Activated CD4-positive, alpha-beta T cell treated with anti-CD3 and anti-CD28 coated beads, Interleukin-2, amount 50 U/mL, for 48 hours (primary cell): ENCODE measurements around the gene MTHFD1L.
A peak's percentile ranks its signal among the peaks of the same experiment; 100 is the strongest.

Experiments used
- DNase-seq, 2 experiments: peaks; one replicate each; pipeline ENCODE4 v3.0.0-alpha.2; 2020

The MTHFD1L gene

GRCh38 chr6:150937132-150937906 lies 71.8 kb downstream of the MTHFD1L start:
- DNase-seq: no peak

- DNase-seq: no peak
These were observed 73.9 kb downstream of the MTHFD1L start for GRCh38 chr6:150939399-150939798.

GRCh38 chr6:150940941-150941340 lies 75.4 kb downstream of the MTHFD1L start:
- no peak for DNase-seq

GRCh38 chr6:150949526-150949925 lies 84.0 kb downstream of the MTHFD1L start:
- no peak for DNase-seq

DNA sequence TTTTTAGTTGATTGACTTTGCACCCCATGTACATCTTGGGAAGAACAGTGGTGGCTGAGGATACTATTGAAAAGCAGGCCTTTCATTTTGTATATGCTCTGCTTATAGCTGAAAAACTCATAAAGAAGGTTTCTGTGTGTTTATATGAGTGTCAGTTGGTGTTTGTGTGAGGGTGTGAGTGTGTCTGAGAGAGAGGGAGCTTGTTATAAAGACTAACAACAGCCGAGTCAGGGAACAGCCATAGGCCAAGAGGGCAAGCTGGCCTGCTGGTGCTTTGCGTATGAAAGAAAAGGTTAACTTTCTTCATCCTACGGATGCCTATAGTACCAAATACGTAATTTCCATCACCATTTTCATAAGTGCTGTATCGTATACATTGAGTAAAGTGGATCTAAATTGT lies 88.3 kb downstream of the MTHFD1L start:
- DNase-seq: no peak

DNA sequence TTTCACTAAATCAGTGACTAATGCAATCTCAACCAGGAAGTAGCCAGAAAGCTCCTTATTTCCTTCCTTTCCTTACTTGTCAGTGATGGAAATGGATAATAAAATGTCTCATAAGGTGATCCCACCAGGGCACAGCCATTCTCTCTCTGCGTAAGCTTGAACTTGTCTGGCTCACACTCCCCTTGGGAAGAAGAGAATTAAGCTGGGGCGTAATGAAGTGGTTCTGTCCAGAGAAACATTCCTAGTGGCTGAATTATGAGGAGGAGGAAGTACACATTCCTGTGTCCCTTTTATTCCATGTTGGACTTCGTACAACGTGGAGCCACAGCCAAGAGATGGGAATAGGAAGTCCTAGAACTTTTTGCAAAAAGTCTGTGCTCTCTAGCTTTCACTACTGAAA lies 93.7 kb downstream of the MTHFD1L start:
- DNase-seq: no peak

GRCh38 chr6:150962436-150962835 lies 96.9 kb downstream of the MTHFD1L start:
- DNase-seq: no peak

GRCh38 chr6:150964765-150965164 lies 99.3 kb downstream of the MTHFD1L start:
- DNase-seq: no peak

DNA sequence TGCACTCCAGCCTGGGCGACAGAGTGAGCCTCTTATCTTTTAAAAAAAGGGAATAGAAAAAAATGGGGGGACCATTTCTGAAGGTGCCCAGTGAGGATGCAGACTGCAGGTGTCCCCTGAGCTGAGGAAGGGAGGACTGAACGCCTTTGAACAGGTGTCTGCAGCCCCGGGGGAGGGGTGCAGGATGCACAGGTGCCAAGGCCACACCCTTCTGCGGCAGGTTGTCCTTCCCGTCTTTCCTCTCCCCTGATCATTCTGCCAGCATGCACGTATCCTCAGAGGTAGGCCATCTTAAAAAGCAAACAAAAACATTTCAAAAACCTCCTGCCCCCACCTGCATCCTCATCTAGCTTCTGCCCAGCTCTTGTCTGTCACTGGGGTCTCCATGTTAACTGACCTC lies 101.3 kb downstream of the MTHFD1L start:
- DNase-seq: no peak

- DNase-seq: no peak
These were observed 101.9 kb downstream of the MTHFD1L start for GRCh38 chr6:150967381-150967780.

DNA sequence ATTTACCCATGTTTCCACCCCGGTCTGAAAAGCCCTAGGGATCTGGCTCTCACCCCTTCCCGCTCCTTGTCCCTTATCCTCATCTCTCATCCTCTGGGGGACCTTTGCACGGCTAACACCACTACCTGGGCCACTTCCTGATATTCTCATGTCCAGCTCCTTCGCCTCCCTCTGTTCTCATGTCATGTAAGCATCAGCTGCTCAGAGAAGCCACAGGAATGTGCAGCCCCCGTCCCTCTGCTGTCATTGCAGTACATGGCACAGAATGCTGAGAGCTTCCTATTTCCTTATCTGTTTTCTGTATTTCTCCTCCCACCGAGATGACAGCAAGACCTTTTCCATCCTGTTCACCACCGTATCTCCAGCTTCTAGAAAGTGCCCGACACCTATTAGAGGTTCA lies 102.4 kb downstream of the MTHFD1L start:
- DNase-seq: no peak

- no peak for DNase-seq
These were observed 104.4 kb downstream of the MTHFD1L start for GRCh38 chr6:150969901-150970300.

DNA sequence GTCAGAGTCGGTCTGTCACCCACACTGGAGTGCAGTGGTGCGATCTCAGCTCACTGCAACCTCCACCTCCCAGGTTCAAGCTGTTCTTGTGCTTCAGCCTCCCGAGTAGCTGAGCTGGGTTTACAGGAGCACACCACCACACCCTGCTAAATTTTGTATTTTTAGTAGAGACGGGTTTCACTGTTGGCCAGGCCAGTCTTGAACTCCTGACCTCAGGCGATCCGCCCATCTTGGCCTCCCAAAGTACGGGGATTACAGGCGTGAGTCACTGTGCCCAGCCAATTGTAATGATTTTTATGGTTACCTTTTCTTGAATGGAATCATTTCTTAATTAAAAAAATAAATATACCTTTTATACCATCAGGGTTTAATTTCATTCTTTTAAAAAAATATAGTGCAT lies 105.7 kb downstream of the MTHFD1L start:
- no peak for DNase-seq

DNA sequence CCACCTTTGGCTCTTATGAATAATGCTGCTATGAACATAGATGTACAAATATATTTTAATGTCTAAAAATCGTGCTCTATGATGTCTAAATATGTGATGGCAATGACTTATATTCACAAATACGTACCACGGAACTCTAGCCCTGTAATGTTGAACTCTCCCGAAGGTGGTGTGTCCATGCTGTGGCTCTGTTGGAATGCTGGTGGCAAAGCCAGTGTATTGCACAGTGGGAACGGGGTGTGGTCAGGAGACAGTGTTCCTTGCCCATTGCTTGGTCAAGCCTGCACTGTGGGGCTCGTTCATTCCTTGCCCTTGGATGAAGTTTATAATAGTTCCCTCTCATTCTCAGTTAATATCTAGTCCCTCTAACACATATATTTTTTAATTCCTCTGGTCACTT lies 109.6 kb downstream of the MTHFD1L start:
- DNase-seq: no peak

GRCh38 chr6:150977281-150977680 lies 111.8 kb downstream of the MTHFD1L start:
- no peak for DNase-seq

- DNase-seq: no peak
These were observed 113.1 kb downstream of the MTHFD1L start for GRCh38 chr6:150978624-150979023.

GRCh38 chr6:150979826-150980350 lies 114.4 kb downstream of the MTHFD1L start:
- no peak for DNase-seq

DNA sequence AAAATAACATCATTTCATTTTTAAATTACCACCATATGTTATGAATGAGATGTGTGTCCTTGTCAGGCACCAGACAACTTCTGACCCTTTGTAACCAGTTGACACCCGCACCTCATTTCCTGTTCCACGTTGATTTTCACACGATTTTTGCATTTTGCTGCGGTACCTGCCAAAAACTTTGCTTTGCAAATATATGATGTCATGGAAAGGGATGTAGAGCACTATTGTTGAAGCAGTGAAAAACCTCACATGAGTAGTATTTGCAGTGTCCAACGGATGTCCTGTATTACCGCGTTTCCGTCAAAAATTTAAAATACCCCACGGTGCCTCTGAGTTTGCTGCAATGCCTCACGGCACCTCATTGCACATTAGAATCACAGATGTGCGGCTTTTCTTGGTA lies 115.6 kb downstream of the MTHFD1L start:
- DNase-seq: no peak

GRCh38 chr6:150981669-150982068 lies 116.2 kb downstream of the MTHFD1L start:
- no peak for DNase-seq

GRCh38 chr6:150987371-150987828 lies 121.9 kb downstream of the MTHFD1L start:
- peak; percentile 39 to 53 for DNase-seq

DNA sequence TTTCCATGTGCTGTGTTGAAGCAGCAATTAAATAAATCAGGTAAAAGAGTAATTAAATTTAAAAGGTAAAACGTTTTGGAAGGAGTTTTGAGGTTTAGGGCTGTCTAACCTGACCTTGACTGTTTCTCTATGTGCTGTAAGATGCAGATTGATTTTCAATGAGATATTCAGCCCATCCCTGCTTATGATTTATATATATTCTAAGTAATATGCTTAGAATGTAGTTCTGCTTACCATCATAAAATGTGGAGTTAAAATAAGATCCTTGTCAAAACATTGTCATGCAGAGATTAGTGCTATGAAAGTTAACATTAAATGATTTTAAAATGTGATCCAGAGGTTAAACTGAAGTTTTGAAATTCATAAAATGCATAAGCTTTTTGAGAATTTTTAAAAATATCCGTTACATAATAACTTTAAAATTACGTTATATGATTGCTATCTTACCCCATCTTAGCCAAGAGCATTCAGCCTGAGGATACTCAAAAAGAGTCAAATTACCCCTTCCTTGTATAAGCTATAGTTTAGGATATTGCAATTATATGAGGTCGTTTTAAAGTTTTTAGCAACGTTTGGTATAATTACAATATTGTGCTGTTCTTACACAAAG lies 122.5 kb downstream of the MTHFD1L start:
- DNase-seq: no peak

DNA sequence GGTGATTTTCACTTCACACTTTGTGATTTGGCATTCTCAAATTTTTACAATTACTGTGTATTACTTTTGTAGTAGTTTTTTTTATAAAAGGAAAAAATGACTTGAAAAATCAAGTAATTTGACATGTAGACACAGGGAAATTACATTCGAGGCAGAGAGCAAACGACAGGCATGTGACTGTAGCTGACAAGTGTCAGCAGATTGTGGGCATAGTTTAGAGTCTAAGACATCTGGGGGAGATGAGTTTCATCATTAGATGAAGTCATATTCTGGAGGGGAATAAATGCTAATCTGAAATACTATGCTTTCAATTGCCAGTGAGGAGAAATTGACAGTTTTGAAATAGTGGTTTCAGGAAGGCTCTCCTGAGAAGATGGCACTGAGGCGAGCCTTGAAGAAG lies 126.0 kb downstream of the MTHFD1L start:
- DNase-seq: no peak

- DNase-seq: no peak
These were observed 126.8 kb downstream of the MTHFD1L start for GRCh38 chr6:150992262-150992661.

DNA sequence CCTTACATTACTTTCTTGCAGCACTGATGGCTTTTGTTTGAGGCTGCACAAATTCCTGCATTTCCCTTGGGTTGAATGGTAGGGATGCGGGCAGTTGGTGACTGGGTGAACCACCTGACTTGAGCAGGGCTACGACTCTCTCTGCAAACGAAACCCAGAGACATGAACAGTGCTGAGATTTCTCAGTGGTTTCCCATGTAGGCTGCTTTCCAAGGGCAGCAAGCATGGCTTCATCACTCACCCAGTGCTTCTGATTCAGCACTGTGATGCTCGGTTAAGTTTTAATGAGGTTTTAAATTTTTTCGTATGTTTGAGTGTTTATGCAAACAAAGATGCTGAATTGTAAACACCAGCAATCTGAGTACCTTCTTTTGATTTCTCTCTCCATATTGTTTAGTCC lies 127.2 kb downstream of the MTHFD1L start:
- no peak for DNase-seq
